ENCODE results near the gene ZNF587.

DNA sequence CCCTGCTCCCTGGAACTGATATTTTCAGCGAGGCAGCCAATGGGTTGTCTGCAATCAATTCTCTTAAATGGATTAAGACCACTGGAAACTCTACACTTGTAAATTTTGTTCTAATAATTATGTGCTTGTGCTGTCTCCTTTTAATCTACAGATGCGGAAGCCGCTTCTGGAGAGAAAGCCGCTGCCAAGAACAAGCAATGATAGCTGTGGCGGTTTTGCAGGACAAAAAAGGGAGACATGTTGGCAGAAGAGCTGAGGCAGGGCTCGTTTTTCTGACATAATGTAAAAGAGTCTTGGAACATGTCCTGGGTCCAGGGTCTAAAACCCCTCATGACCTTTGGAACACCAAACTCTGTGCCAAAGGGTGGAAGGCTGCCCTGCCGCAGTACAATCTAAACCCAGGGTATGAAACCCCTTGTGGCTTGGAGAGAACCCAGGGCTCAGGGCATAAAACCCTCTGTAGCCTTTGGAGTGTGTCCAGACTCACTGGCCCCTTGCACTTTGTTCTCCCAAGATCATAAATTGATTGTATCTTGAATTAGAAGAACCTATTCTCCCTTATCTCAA lies 54.0 kb downstream of the ZNF587 start:
- TF ChIP-seq POLR2A (IDR thresholded peaks at IDR 0.05) = no peak
- TF ChIP-seq, protein P1, sequence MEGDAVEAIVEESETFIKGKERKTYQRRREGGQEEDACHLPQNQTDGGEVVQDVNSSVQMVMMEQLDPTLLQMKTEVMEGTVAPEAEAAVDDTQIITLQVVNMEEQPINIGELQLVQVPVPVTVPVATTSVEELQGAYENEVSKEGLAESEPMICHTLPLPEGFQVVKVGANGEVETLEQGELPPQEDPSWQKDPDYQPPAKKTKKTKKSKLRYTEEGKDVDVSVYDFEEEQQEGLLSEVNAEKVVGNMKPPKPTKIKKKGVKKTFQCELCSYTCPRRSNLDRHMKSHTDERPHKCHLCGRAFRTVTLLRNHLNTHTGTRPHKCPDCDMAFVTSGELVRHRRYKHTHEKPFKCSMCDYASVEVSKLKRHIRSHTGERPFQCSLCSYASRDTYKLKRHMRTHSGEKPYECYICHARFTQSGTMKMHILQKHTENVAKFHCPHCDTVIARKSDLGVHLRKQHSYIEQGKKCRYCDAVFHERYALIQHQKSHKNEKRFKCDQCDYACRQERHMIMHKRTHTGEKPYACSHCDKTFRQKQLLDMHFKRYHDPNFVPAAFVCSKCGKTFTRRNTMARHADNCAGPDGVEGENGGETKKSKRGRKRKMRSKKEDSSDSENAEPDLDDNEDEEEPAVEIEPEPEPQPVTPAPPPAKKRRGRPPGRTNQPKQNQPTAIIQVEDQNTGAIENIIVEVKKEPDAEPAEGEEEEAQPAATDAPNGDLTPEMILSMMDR (IDR thresholded peaks at IDR 0.05) = no peak

All from esophagus squamous epithelium (tissue), 4 donors.